ENCODE data around the gene FGF3.

Gene FGF3

DNA sequence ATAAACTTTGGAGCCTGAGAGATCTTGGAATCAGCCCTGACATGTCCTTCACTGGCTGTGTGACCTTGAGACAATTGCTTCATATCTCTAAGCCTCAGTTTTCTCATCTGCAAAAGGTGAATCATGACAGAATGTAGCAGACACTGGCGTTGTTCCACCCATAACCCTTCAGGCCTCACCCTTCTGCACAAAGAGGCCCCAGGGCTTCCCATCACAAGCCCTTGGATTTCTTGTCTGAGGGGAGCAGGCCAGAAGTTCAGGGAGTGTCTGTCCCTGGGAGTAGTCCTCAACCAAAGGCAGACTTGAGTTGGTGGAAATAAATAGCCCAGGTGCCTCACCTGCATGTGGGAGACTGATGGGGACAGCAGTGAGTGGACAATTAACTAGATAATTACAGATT lies 16.6 kb downstream of the FGF3 start:
- H3K27me3 ChIP-seq (ENCODE audit: control insufficient read depth, insufficient read depth, low read length): no peaks in the 10 kb centered on the region
- no peak overlapping the region for H3K9ac ChIP-seq
- no peaks in the 10 kb centered on the region for H3K79me2 ChIP-seq
- no peaks in the 10 kb centered on the region for H3K4me1 ChIP-seq
- no peaks in the 10 kb centered on the region for H3K9me3 ChIP-seq (ENCODE audit: control insufficient read depth, low read length)
- H2AFZ ChIP-seq: no peak overlapping the region
- TF ChIP-seq, protein P1, sequence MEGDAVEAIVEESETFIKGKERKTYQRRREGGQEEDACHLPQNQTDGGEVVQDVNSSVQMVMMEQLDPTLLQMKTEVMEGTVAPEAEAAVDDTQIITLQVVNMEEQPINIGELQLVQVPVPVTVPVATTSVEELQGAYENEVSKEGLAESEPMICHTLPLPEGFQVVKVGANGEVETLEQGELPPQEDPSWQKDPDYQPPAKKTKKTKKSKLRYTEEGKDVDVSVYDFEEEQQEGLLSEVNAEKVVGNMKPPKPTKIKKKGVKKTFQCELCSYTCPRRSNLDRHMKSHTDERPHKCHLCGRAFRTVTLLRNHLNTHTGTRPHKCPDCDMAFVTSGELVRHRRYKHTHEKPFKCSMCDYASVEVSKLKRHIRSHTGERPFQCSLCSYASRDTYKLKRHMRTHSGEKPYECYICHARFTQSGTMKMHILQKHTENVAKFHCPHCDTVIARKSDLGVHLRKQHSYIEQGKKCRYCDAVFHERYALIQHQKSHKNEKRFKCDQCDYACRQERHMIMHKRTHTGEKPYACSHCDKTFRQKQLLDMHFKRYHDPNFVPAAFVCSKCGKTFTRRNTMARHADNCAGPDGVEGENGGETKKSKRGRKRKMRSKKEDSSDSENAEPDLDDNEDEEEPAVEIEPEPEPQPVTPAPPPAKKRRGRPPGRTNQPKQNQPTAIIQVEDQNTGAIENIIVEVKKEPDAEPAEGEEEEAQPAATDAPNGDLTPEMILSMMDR (IDR thresholded peaks at IDR 0.05): no peak
- H3K4me2 ChIP-seq (ENCODE audit: low read length): no peak overlapping the region
- H3K4me3 ChIP-seq (ENCODE audit: low read depth, low read length): no peak overlapping the region
- H3K36me3 ChIP-seq (ENCODE audit: control insufficient read depth, insufficient read depth, low read length): no peaks in the 10 kb centered on the region
- no peak overlapping the region for H3K27ac ChIP-seq

DNA sequence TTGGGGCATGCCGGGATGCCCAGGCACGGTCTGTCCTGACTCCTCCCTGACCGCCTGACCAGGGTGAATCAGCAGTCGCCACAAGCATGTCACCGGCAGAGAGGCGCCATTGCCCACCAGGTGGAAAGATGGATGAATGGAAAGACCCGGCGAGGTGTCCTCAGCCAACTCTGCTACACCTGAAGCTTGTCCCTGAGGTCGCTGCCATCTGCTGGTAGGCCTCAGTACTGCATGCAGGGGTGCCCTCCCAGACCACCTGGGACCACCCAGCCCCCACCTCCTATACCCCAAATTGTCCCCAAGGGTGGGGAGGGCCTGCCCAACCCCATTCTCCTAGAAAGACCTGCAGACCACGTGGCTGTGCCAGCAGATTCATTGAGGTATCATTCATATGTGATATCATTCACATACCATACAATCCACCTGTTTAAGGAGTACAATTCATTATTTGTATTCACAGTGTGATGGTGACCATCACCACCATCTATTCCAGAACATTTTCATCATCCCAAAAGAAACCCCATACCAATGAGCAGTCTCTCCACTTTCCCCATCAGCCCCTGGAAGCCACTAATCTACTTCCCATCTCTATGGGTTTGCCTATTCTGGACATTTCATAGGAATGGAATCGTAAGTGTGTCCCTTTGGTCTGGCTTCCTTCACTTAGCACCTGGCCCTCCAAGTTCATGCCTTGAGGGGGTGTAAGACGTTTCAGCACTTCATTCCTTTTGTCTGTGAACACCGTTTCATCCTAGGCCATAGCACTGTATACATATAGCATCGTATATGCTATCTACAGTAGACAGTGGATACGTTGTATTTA lies 17.5 kb downstream of the FGF3 start:
- TF ChIP-seq, protein P1 (IDR thresholded peaks at IDR 0.05): peak; percentile 70

DNA sequence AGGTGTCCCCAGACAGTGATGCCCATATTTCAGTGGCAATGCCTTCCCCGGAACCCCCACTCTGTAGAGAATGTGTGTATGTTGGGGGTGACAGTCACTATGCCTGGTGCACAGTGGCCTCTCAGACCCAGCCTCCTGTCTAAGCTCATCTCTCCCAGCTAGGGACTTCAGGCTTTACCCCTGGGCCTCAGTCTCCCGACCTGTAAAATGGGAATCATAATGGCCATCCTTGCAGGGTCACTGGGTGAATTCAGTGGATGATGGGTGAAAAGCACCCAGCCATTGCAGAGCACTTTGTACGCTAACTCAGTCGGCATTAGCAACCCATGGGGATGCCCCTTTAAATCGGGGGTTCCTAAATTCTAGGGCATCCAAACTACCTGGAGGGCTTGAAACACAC lies 18.9 kb downstream of the FGF3 start:
- Histone ChIP-seq H3K4me2 (ENCODE audit: low read length) (no peak overlapping the region), H3K4me3 (ENCODE audit: low read depth, low read length) (no peak overlapping the region), H3K36me3 (ENCODE audit: control insufficient read depth, insufficient read depth, low read length) (no peaks in the 10 kb centered on the region), H3K9ac (no peak overlapping the region), H3K79me2 (no peaks in the 10 kb centered on the region), H3K4me1 (no peaks in the 10 kb centered on the region), H2AFZ (no peak overlapping the region), H3K9me3 (ENCODE audit: control insufficient read depth, low read length) (no peaks in the 10 kb centered on the region), H3K27me3 (ENCODE audit: control insufficient read depth, insufficient read depth, low read length) (no peaks in the 10 kb centered on the region), H3K27ac (no peak overlapping the region)
- TF ChIP-seq, protein P1 (IDR thresholded peaks at IDR 0.05): no peak

More for the DNA sequence above, 17.5 kb downstream of the FGF3 start:
- H3K4me1 ChIP-seq: no peaks in the 10 kb centered on the region
- no peak overlapping the region for H3K4me2 ChIP-seq (ENCODE audit: low read length)
- H2AFZ ChIP-seq: no peak overlapping the region
- H3K79me2 ChIP-seq: no peaks in the 10 kb centered on the region
- no peak overlapping the region for H3K9ac ChIP-seq
- no peaks in the 10 kb centered on the region for H3K9me3 ChIP-seq (ENCODE audit: control insufficient read depth, low read length)
- H3K27ac ChIP-seq: no peak overlapping the region
- H3K36me3 ChIP-seq (ENCODE audit: control insufficient read depth, insufficient read depth, low read length): no peaks in the 10 kb centered on the region
- H3K4me3 ChIP-seq (ENCODE audit: low read depth, low read length): no peak overlapping the region
- H3K27me3 ChIP-seq (ENCODE audit: control insufficient read depth, insufficient read depth, low read length): no peaks in the 10 kb centered on the region

DNA sequence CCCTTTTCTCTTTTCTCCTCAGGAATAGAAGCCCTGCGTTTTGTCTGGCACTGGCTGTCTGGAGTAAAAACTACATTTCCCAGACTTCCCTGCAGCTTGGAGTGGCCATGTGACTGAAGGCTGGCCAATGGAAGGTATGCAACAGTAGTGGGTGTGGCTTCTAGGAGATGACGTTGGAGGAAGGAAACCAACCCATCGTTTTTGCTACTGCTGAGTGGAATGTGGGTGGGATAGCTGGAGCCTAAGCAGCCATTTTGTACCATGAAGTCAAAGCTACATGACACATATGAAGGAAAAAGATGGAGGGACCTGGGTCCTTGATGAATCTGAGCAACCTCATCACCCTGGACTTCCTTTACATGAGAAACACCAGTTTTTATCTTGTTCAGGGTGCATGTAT lies 19.6 kb downstream of the FGF3 start:
- Histone ChIP-seq H3K27ac (no peak overlapping the region), H3K4me2 (ENCODE audit: low read length) (no peak overlapping the region), H3K4me1 (no peaks in the 10 kb centered on the region), H3K9me3 (ENCODE audit: control insufficient read depth, low read length) (no peaks in the 10 kb centered on the region), H3K4me3 (ENCODE audit: low read depth, low read length) (no peak overlapping the region), H3K79me2 (no peaks in the 10 kb centered on the region), H3K9ac (no peak overlapping the region), H3K27me3 (ENCODE audit: control insufficient read depth, insufficient read depth, low read length) (no peaks in the 10 kb centered on the region), H3K36me3 (ENCODE audit: control insufficient read depth, insufficient read depth, low read length) (no peaks in the 10 kb centered on the region), H2AFZ (no peak overlapping the region)
- TF ChIP-seq, protein P1 (IDR thresholded peaks at IDR 0.05): no peak

DNA sequence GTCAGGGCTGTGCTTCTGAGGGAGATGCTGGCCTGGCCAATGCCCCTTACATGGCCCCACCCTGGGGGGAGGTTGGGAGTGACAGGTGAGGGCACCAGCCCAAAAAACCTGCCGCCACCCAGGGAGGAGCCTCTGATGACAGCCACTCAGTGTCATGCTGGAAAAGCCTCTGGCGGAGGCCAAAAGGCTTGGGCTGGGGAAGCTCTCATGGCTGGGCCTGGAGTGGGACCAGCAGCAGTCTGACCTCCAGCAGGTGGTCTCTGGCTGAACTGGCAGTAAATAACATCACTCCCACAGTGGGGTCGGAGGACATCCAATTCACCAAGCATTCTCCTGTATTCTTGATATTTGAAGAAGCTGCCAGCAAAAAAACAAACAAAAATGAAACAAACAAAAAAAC lies 20.1 kb downstream of the FGF3 start:
- H3K9ac ChIP-seq: no peak overlapping the region
- H3K4me3 ChIP-seq (ENCODE audit: low read depth, low read length): no peak overlapping the region
- H3K4me2 ChIP-seq (ENCODE audit: low read length): no peak overlapping the region
- H3K27me3 ChIP-seq (ENCODE audit: control insufficient read depth, insufficient read depth, low read length): no peaks in the 10 kb centered on the region
- no peaks in the 10 kb centered on the region for H3K9me3 ChIP-seq (ENCODE audit: control insufficient read depth, low read length)
- H3K4me1 ChIP-seq: no peaks in the 10 kb centered on the region
- no peak overlapping the region for H2AFZ ChIP-seq
- H3K27ac ChIP-seq: no peak overlapping the region
- TF ChIP-seq, protein P1 (IDR thresholded peaks at IDR 0.05): no peak
- H3K36me3 ChIP-seq (ENCODE audit: control insufficient read depth, insufficient read depth, low read length): no peaks in the 10 kb centered on the region
- H3K79me2 ChIP-seq: no peaks in the 10 kb centered on the region

Data from parathyroid adenoma (tissue), 2 donors.